K562 (cell line): ENCODE measurements around the gene CDK11A. TPM values are rescaled to one million over a fixed set of nuclear protein-coding genes. Genes with fewer than 3 reads are reported as not detected.

Experiments used
- ARID3B ChIP-seq: fragments of 250-450 bp; sonication (Bioruptor Pico); IDR thresholded peaks from 2 replicates; pipeline ENCODE4 v1.4.0; 2020; ENCODE audit warnings: borderline replicate concordance
- ATF3 ChIP-seq, 2 experiments: fragments of 450-650 bp in 1 of 2; sonication (generic) in 1 of 2; formaldehyde crosslinking in 1 of 2; IDR thresholded peaks in 1 of 2; conservative IDR thresholded peaks in 1 of 2; 2 replicates each; pipeline versions ENCODE4 v1.6.1 to v1.8.1; 2016 to 2023; ENCODE audit warnings: mild to moderate bottlenecking in 2 of 2, moderate library complexity in 2 of 2, inconsistent platforms in 1 of 2, missing genetic modification reagents in 1 of 2
- DPF2 ChIP-seq: fragments of 450-650 bp; IDR thresholded peaks from 2 replicates; pipeline ENCODE4 v1.6.1; 2016
- FOXJ2 ChIP-seq: fragments of 200-800 bp; sonication (Bioruptor generic); IDR thresholded peaks from 2 replicates; pipeline ENCODE4 v1.6.1; 2016; ENCODE audit warnings: missing genetic modification characterization, missing compliant biosample characterization
- HDAC3 ChIP-seq: fragments of 450-650 bp; IDR thresholded peaks from 2 replicates; pipeline ENCODE4 v1.6.1; 2018; ENCODE audit warnings: borderline replicate concordance, mild to moderate bottlenecking, moderate library complexity; ENCODE audit not compliant: partially characterized antibody
- SMAD2 ChIP-seq: fragments of 150-350 bp; IDR thresholded peaks from 2 replicates; pipeline ENCODE4 v1.6.1; 2014; ENCODE audit warnings: low read depth, mild to moderate bottlenecking, low read length
- TFE3 ChIP-seq: fragments of 450-650 bp; formaldehyde crosslinking; IDR thresholded peaks from 2 replicates; pipeline ENCODE4 v1.4.0; 2020; ENCODE audit warnings: mild to moderate bottlenecking, mixed read lengths
- UBTF ChIP-seq, 2 experiments: IDR thresholded peaks; 2 replicates each; pipeline ENCODE4 v1.6.1; 2012; ENCODE audit warnings: improper control_type of control experiment in 2 of 2, low read depth in 2 of 2, low read length in 2 of 2, borderline replicate concordance in 1 of 2
- ZNF318 ChIP-seq, 2 experiments: fragments of 450-650 bp; IDR thresholded peaks; 2 replicates each; pipeline ENCODE4 v1.6.1; 2016; ENCODE audit warnings: mild to moderate bottlenecking in 2 of 2, borderline replicate concordance in 1 of 2, low read depth in 1 of 2, moderate library complexity in 1 of 2
- polyA plus RNA-seq, 8 experiments: library from polyadenylated mRNA; depleted of rRNA in 4 of 8; stranded (reverse) in 5 of 8; unstranded in 3 of 8; fragments of >200 nt; fragmentation: Nextera tagmentation in 2 of 8; fragmentation: Illumina TruSeq in 1 of 8; extraction: Ambion mirVana in 2 of 8; extraction: Trizol in 1 of 8; gene quantifications; 2 replicates each; pipeline versions ENCODE4 v1.2.1 to v1.2.3, GENCODE V29; 2011 to 2014; ENCODE audit warnings: inconsistent platforms in 1 of 8, missing spikeins in 1 of 8
- total RNA-seq, 7 experiments: library from RNA; depleted of rRNA in 6 of 7; stranded (reverse); fragments of >200 nt in 6 of 7; fragmentation: Illumina TruSeq in 2 of 7; extraction: Trizol in 2 of 7; gene quantifications; 2 replicates each; pipeline versions ENCODE4 v1.2.1 to v1.2.3, GENCODE V29; 2011 to 2021; ENCODE audit warnings: low replicate concordance in 1 of 7

CDK11A gene
- total and polyA plus RNA-seq, 9 of the 15 experiments (the other 6 are each of a cell fraction or from before 2014, with no cell fraction given) = 4.5 to 71.0 (median 43.9) TPM

- TF ChIP-seq ZNF318 (IDR thresholded peaks at IDR 0.05; ENCODE audit: borderline replicate concordance in 1 of 2, low read depth in 1 of 2) (peak in 1 of 2 experiments; percentile 72; a peak in 1 of 4 replicates), SMAD2 (no peak), HDAC3 (no peak), FOXJ2 (tag) (0 out of 2 replicates have a peak, but pooled peaks have one; percentile 30), UBTF (IDR thresholded peaks at IDR 0.05; ENCODE audit: borderline replicate concordance in 1 of 2, low read depth in 2 of 2, low read length in 2 of 2) (peak; percentile 37 to 81; a peak in 1 of 4 replicates), ARID3B (no peak), DPF2 (peak; percentile 88), ATF3 (IDR thresholded peaks at IDR 0.05) (no peak), ATF3 (CRISPR knock-in tag; conservative IDR thresholded peaks at IDR 0.05) (peak; percentile 63; the same call in 1 of the 2 replicates), TFE3 (CRISPR knock-in tag) (no peak)
Observed at GRCh38 chr1:1758692-1759455, 34.7 kb upstream of the CDK11A start (continued).
